T-helper 1 cell treated with Interleukin-12 subunit alpha and Interleukin-12 subunit beta and Interleukin-4 antibody, amounts not matched to agents 30 ng/mL and 1 ng/mL, for 36 hours (primary cell): ENCODE data around the gene SMARCA4. TPM values are rescaled to one million over a fixed set of nuclear protein-coding genes. Genes with fewer than 3 reads are reported as not detected.
"Not testable (repeated sequence)": the region's sequence is repeated elsewhere in the genome, so short reads cannot be mapped to it uniquely, and the experiment has no call there.

Source experiments
- intact Hi-C: fragments of 100-400 bp; cut with micrococcal nuclease; formaldehyde crosslinking; loops from one replicate; pipeline ENCODE4 v1.15.1; 2024
- total RNA-seq: library from RNA; stranded (reverse); gene quantifications from 2 replicates; pipeline ENCODE4 v1.2.3, GENCODE V29; 2022

SMARCA4 gene
- total RNA-seq, 1 donor from 2014 or later, result 118 TPM

- intact Hi-C loops, result loop anchor here (1.0 to 5.0 kb wide), 6 partner anchors 32 to 274 kb away; partner anchors contain the start of genes CARM1, DNM2, ILF3 and TMED1
Observed at GRCh38 chr19:10928563-10929401, 32.0 kb upstream of the SMARCA4 start, which contains the start of the genes TIMM29 and YIPF2. Gene TIMM29, plus strand, starts transcription at chr19:10928811. Its CDS starts 12 bp downstream, at chr19:10928823. Gene YIPF2, minus strand, starts transcription at chr19:10928639. Its CDS starts 229 bp downstream, at chr19:10928410.

- intact Hi-C loops, result loop anchor here (2.0 to 5.0 kb wide), 2 partner anchors 51 to 212 kb away; partner anchors contain the start of gene DNM2
Observed at GRCh38 chr19:10929402-10929794, 31.4 kb upstream of the SMARCA4 start.

- intact Hi-C loops, result loop anchor here (1.0 to 5.0 kb wide), 3 partner anchors 77 to 155 kb away; no protein-coding TSS in a partner anchor
Observed at GRCh38 chr19:10935371-10936059, 25.3 kb upstream of the SMARCA4 start.

GRCh38 chr19:10936661-10937084, 24.2 kb upstream of the SMARCA4 start:
- intact Hi-C loops, result loop anchor here (1.0 to 5.0 kb wide), 3 partner anchors 76 to 154 kb away; no protein-coding TSS in a partner anchor

- intact Hi-C loops, result loop anchor here (1.0 to 5.0 kb wide), 4 partner anchors 20 to 256 kb away; partner anchors contain the start of genes KANK2 and SMARCA4
Observed at GRCh38 chr19:10941649-10942048, 19.2 kb upstream of the SMARCA4 start.

GRCh38 chr19:10943412-10943811, 17.4 kb upstream of the SMARCA4 start:
- intact Hi-C loops, result loop anchor here (5.0 kb wide), 1 partner anchor 254 kb away; the partner anchor contains the start of gene KANK2

- intact Hi-C loops, result no loop called here
Observed at GRCh38 chr19:10945264-10945663, 15.6 kb upstream of the SMARCA4 start.

GRCh38 chr19:10946958-10947657, 13.7 kb upstream of the SMARCA4 start:
- intact Hi-C loops, result no loop called here

- intact Hi-C loops, result no loop called here
Observed at GRCh38 chr19:10952809-10953208, 8.0 kb upstream of the SMARCA4 start.

GRCh38 chr19:10959277-10959968, 1.4 kb upstream of the SMARCA4 start:
- intact Hi-C loops, result not testable (repeated sequence)

- intact Hi-C loops, result loop anchor here (1.0 to 5.0 kb wide), 6 partner anchors 19 to 476 kb away; partner anchors contain the start of genes CARM1, KRI1, ODAD3 and PRKCSH
Observed at GRCh38 chr19:10961073-10961860, 437 bp downstream of the SMARCA4 start.

GRCh38 chr19:10962863-10963262, 2.0 kb downstream of the SMARCA4 start:
- intact Hi-C loops, result loop anchor here (5.0 kb wide), 1 partner anchor 474 kb away; the partner anchor contains the start of genes ODAD3 and PRKCSH

- intact Hi-C loops, result loop anchor here (5.0 kb wide), 1 partner anchor 473 kb away; the partner anchor contains the start of genes ODAD3 and PRKCSH
Observed at GRCh38 chr19:10963865-10964264, 3.0 kb downstream of the SMARCA4 start.

GRCh38 chr19:10964903-10965302, 4.1 kb downstream of the SMARCA4 start:
- intact Hi-C loops, result loop anchor here (5.0 kb wide), 1 partner anchor 472 kb away; the partner anchor contains the start of genes ODAD3 and PRKCSH

GRCh38 chr19:10965398-10965797, 4.6 kb downstream of the SMARCA4 start:
- intact Hi-C loops, result no loop called here

- intact Hi-C loops, result no loop called here
Observed at GRCh38 chr19:10966809-10967208, 6.0 kb downstream of the SMARCA4 start.

GRCh38 chr19:10968527-10969135, 7.8 kb downstream of the SMARCA4 start:
- intact Hi-C loops, result no loop called here

- intact Hi-C loops, result no loop called here
Observed at GRCh38 chr19:10971107-10971726, 10.4 kb downstream of the SMARCA4 start.
